Cardiac muscle cell (in vitro differentiated cells and primary cell): Measurements from ENCODE around the gene RFX1. TPM values are rescaled to one million over a fixed set of nuclear protein-coding genes. Genes with fewer than 3 reads are reported as not detected.

ENCODE experiments used
- DNase-seq, 2 donors: peaks; one replicate each; pipeline versions ENCODE4 v3.0.0 to v3.0.0-alpha.2; 2010 to 2017; ENCODE audit warnings: low read depth in 1 of 2, low spot score in 1 of 2
- H3K27ac ChIP-seq: fragments of 200-600 bp; sonication (generic); 2 replicates; pipeline ENCODE4 v1.5.1; 2016
- H3K27me3 ChIP-seq: fragments of 200-600 bp; sonication (generic); 2 replicates; pipeline ENCODE4 v1.6.0; 2016; ENCODE audit warnings: control low read depth
- H3K36me3 ChIP-seq: fragments of 200-600 bp; sonication (generic); 2 replicates; pipeline ENCODE4 v1.5.1; 2016; ENCODE audit warnings: control low read depth
- H3K4me1 ChIP-seq: fragments of 200-600 bp; sonication (generic); 2 replicates; pipeline ENCODE4 v1.8.1; 2017; ENCODE audit warnings: low read depth, mild to moderate bottlenecking, mixed run types
- H3K4me3 ChIP-seq: fragments of 200-600 bp; sonication (generic); 2 replicates; pipeline ENCODE4 v1.5.1; 2016; ENCODE audit warnings: mild to moderate bottlenecking
- H3K9me3 ChIP-seq: fragments of 200-600 bp; sonication (generic); 2 replicates; pipeline ENCODE4 v1.5.1; 2017; ENCODE audit warnings: low read depth, mild to moderate bottlenecking, control low read depth
- CTCF ChIP-seq: IDR thresholded peaks from 2 replicates; pipeline ENCODE4 v1.5.1; 2012; ENCODE audit warnings: low read depth, mild to moderate bottlenecking, low read length
- polyA plus RNA-seq: library from polyadenylated mRNA; unstranded; fragments of >200 nt; fragmentation: Nextera tagmentation; extraction: Ambion mirVana; gene quantifications from 2 replicates; pipeline ENCODE4 v1.2.1, GENCODE V29; 2016
- total RNA-seq: library from RNA; depleted of rRNA; stranded (reverse); fragments of >200 nt; gene quantifications from 2 replicates; pipeline ENCODE4 v1.2.3, GENCODE V29; 2016

RFX1 gene
- total and polyA plus RNA-seq, 2 experiments from 2014 or later: 3.3 to 8.9 TPM

GRCh38 chr19:13934785-13935109 lies 71.4 kb downstream of the RFX1 start:
- Histone ChIP-seq H3K4me1 (peaks cover 6% of the 10 kb centered on the region), H3K27me3 (no peaks in the 10 kb centered on the region), H3K36me3 (no peaks in the 10 kb centered on the region), H3K9me3 (no peaks in the 10 kb centered on the region), H3K27ac (no peak overlapping the region), H3K4me3 (no peak overlapping the region)
- TF ChIP-seq CTCF: no peak
- no peak for DNase-seq

DNA sequence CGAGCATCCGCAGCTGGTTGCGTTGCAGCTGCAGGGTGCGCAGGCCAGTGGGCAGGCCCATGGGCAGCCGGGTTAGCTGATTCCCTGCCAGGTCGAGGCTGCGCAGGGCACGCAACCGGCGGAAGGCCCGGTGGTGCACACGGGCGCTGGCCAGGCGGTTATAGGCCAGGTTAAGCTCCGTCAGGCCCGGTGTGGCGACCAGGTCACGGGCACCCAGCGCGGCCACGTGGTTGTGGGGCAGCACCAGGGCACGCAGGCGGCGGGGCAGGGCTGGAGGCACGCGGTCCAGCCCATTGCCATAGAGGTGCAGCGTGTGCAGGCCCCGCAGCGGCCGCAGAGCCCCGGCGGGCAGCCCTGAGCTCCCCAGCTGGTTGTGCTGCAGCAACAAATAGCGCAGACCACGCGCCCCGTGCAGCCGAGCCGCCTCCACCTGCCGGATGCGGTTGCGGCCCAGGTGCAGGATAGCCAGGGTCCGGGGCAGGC lies 73.2 kb downstream of the RFX1 start:
- no peaks in the 10 kb centered on the region for H3K9me3 ChIP-seq
- DNase-seq: no peak
- no peak for TF ChIP-seq CTCF
- no peak overlapping the region for H3K27ac ChIP-seq
- no peak overlapping the region for H3K4me3 ChIP-seq
- peaks cover 6% of the 10 kb centered on the region for H3K4me1 ChIP-seq
- no peaks in the 10 kb centered on the region for H3K36me3 ChIP-seq
- no peaks in the 10 kb centered on the region for H3K27me3 ChIP-seq

DNA sequence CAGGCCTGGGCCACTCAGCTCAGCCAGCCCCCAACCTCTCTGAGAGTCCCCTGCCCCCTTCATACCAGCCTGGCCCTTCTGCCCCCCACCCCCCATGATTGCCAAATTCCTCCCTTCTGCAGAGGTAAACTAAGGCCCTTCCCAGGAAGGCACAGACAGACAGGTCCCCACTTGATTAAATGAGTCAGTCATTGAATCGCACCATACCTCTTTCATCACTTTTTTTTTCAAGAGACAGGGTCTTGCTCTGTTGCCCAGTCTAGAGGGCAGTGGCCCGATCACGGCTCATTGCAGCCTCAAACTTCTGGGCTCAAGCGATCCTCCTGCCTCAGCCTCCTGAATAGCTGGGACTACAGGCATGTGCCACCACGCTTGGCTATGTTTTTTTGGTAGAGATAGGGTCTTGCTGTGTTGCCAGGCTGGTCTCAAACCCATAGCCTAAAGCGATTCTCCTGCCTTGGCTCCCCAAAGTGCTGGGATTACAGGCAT lies 73.9 kb downstream of the RFX1 start:
- Histone ChIP-seq H3K4me1 (peaks cover 6% of the 10 kb centered on the region), H3K27me3 (no peaks in the 10 kb centered on the region), H3K9me3 (no peaks in the 10 kb centered on the region), H3K36me3 (no peaks in the 10 kb centered on the region), H3K4me3 (no peak overlapping the region), H3K27ac (no peak overlapping the region)
- no peak for DNase-seq
- no peak for TF ChIP-seq CTCF

DNA sequence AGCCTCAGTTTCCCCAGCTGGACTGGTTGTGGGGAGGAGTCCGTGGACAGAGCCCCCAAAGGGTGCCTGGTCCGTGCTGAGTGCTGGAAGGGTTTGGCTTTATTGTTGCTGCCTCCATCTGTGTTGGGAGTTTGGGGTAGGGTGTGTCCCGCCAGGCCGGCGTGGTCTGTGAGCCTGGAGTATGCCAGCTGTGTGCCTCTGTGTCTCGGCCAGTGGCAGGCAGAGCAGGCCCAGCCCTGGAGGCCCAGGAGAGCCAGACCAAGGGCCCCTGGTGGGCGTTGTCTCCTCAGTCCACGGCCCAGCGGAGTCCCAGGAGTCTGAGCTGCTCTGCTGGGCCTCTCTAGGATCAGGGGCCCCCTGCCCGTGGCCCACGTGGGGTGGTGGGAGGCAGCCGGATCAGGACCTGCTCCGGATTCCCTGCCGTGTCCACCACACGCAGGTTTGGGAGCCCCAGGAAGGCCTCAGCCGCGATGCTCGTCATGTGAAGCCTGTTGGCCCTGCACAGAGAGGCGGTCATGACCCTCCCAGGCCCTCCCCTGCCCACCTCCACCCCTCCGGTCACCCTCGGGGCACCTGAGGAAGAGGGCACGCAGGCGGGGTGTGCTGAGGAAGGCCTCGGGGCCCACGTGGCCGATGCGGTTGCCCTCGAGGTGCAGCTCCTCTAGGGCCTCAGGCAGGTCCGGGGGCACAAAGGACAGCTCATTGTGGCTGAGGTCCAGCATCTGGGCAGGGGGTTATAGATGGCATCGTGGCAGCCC lies 74.5 kb downstream of the RFX1 start:
- H3K9me3 ChIP-seq: no peaks in the 10 kb centered on the region
- peaks cover 6% of the 10 kb centered on the region for H3K4me1 ChIP-seq
- no peaks in the 10 kb centered on the region for H3K36me3 ChIP-seq
- no peak overlapping the region for H3K4me3 ChIP-seq
- DNase-seq: no peak
- TF ChIP-seq CTCF: no peak
- H3K27me3 ChIP-seq: no peaks in the 10 kb centered on the region
- H3K27ac ChIP-seq: no peak overlapping the region

DNA sequence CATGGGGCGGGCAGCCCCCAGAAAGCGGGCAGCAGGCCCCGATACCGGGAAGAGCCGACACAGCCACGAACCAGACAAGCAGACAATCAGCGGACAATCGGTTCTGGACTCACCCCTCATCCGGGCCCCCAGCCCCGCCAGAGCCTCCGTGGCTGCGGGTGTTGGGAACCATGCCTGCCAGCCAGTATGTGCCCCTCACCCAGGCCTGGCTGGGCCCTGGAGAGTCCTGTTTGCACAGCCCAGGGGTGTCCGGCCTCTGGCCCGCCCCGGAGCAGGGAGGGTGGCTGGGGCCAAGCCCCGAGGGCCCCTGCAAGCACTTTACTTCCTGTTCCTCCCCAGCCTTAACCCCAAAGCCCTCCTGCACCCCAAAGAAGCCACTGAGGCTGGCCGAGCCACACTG lies 75.7 kb downstream of the RFX1 start:
- no peaks in the 10 kb centered on the region for H3K9me3 ChIP-seq
- no peaks in the 10 kb centered on the region for H3K36me3 ChIP-seq
- no peak for TF ChIP-seq CTCF
- H3K27me3 ChIP-seq: no peaks in the 10 kb centered on the region
- H3K4me3 ChIP-seq: no peak overlapping the region
- DNase-seq: no peak
- no peaks in the 10 kb centered on the region for H3K4me1 ChIP-seq
- H3K27ac ChIP-seq: no peak overlapping the region
